Neuronal stem cell (in vitro differentiated cells): ENCODE data around the gene GRID1.
A peak's percentile ranks its signal among the peaks of the same experiment; 100 is the strongest.

Experiments
- DNase-seq: peaks from one replicate; pipeline ENCODE4 v3.0.0-alpha.2; 2013; ENCODE audit warnings: low spot score
- H2AFZ ChIP-seq: one replicate; pipeline ENCODE4 v1.6.1; 2013; ENCODE audit warnings: mild to moderate bottlenecking, low read length, inconsistent platforms
- H2AK5ac ChIP-seq: 2 replicates; pipeline ENCODE4 v1.6.1; 2013; ENCODE audit warnings: low read depth, mild to moderate bottlenecking, inconsistent platforms, low read length, moderate library complexity, mixed read lengths
- H2BK120ac ChIP-seq: 2 replicates; pipeline ENCODE4 v1.6.1; 2013; ENCODE audit warnings: low read depth, mild to moderate bottlenecking, inconsistent platforms, low read length, moderate library complexity, mixed read lengths
- H2BK12ac ChIP-seq: one replicate; pipeline ENCODE4 v1.6.1; 2013; ENCODE audit warnings: low read length, inconsistent platforms
- H2BK15ac ChIP-seq: 2 replicates; pipeline ENCODE4 v1.6.1; 2013; ENCODE audit warnings: mild to moderate bottlenecking, low read length, inconsistent platforms, mixed read lengths
- H2BK5ac ChIP-seq: one replicate; pipeline ENCODE4 v1.6.1; 2013; ENCODE audit warnings: inconsistent platforms, mild to moderate bottlenecking, low read length, moderate library complexity
- H3K14ac ChIP-seq: one replicate; pipeline ENCODE4 v1.6.1; 2013; ENCODE audit warnings: low read length, inconsistent platforms
- H3K18ac ChIP-seq: 2 replicates; pipeline ENCODE4 v1.6.1; 2013; ENCODE audit warnings: low read length, inconsistent platforms
- H3K23ac ChIP-seq: 2 replicates; pipeline ENCODE4 v1.6.1; 2013; ENCODE audit warnings: low read depth, mild to moderate bottlenecking, mixed read lengths, low read length, inconsistent platforms; ENCODE audit not compliant: poor library complexity
- H3K27ac ChIP-seq: replicated peaks from 3 replicates; pipeline ENCODE4 v1.5.1; 2013; ENCODE audit warnings: low read length, inconsistent platforms
- H3K27me3 ChIP-seq, 3 experiments: 2 replicates each; pipeline ENCODE4 v1.6.1; 2013; ENCODE audit warnings: low read length in 3 of 3, mild to moderate bottlenecking in 2 of 3, inconsistent platforms in 1 of 3, low read depth in 1 of 3, mixed read lengths in 1 of 3, moderate library complexity in 1 of 3; ENCODE audit not compliant: control insufficient read depth in 3 of 3, insufficient read depth in 3 of 3
- H3K36me3 ChIP-seq, 2 donors: replicated peaks in 1 of 2; 2 replicates each; pipeline ENCODE4 v1.6.1; 2013; ENCODE audit warnings: low read length in 2 of 2; ENCODE audit not compliant: control insufficient read depth in 2 of 2, insufficient read depth in 2 of 2
- H3K4ac ChIP-seq: 2 replicates; pipeline ENCODE4 v1.6.1; 2013; ENCODE audit warnings: inconsistent platforms, mild to moderate bottlenecking, low read length, moderate library complexity
- H3K4me1 ChIP-seq, 2 donors: 1 replicate in 1 of 2; 2 replicates in 1 of 2; pipeline ENCODE4 v1.6.1; 2013; ENCODE audit warnings: low read length in 2 of 2, low read depth in 1 of 2; ENCODE audit not compliant: control insufficient read depth in 2 of 2, insufficient read depth in 1 of 2
- H3K4me2 ChIP-seq: one replicate; pipeline ENCODE4 v1.6.1; 2013; ENCODE audit warnings: mild to moderate bottlenecking, low read length, inconsistent platforms; ENCODE audit not compliant: insufficient read depth, poor library complexity, severe bottlenecking
- H3K4me3 ChIP-seq, 2 donors: 2 replicates each; pipeline ENCODE4 v1.5.1; 2013; ENCODE audit warnings: low read length in 2 of 2, mild to moderate bottlenecking in 2 of 2, inconsistent platforms in 1 of 2, moderate library complexity in 1 of 2
- H3K79me1 ChIP-seq: one replicate; pipeline ENCODE4 v1.6.1; 2013; ENCODE audit warnings: low read depth, mild to moderate bottlenecking, inconsistent platforms, low read length, moderate library complexity
- H3K9ac ChIP-seq: one replicate; pipeline ENCODE4 v1.6.1; 2013; ENCODE audit warnings: mild to moderate bottlenecking, low read depth, low read length, inconsistent platforms; ENCODE audit not compliant: poor library complexity
- H3K9me3 ChIP-seq, 2 donors: replicated peaks in 1 of 2; 2 replicates each; pipeline versions ENCODE3 to v1.6.1; 2013; ENCODE audit warnings: low read length in 2 of 2, mild to moderate bottlenecking in 2 of 2, inconsistent platforms in 1 of 2, low read depth in 1 of 2, mixed read lengths in 1 of 2, moderate library complexity in 1 of 2; ENCODE audit not compliant: control insufficient read depth in 2 of 2, insufficient read depth in 1 of 2
- H4K8ac ChIP-seq: one replicate; pipeline ENCODE4 v1.6.1; 2013; ENCODE audit warnings: low read depth, mild to moderate bottlenecking, inconsistent platforms, low read length, moderate library complexity
- H4K91ac ChIP-seq: one replicate; pipeline ENCODE4 v1.6.1; 2013; ENCODE audit warnings: low read length, low read depth, mild to moderate bottlenecking, inconsistent platforms; ENCODE audit not compliant: poor library complexity
- WGBS, 2 donors: extraction: QIAGEN DNeasy Blood & Tissue Kit; methylation state at CpG; one replicate each; pipeline ENCODE4 v1.1.7; 2013; ENCODE audit warnings: missing lambda C conversion rate in 2 of 2, mixed read lengths in 1 of 2; ENCODE audit not compliant: insufficient read length in 2 of 2, insufficient replicate concordance in 1 of 2; ENCODE audit errors: extremely low coverage in 2 of 2; 5-methylcytosine and 5-hydroxymethylcytosine counted together

GRID1 gene

DNA sequence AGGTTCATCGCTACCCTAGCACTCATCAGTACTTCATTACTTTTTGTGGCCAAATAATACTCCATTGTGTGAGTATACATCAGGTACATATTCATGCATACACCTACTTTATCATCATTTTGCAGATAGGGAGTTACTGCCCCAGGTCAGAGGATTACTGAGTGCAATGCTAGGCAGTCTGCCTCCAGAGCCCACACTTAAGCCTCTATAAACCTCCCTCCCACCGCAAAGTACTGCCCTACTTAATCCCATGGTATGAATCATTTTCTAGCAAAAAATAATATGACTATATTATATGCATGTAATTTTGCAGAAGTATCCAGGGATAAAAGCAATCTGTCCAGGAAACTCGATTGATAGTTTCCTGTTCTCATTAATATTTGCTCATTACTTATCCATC is 194.3 kb downstream of the GRID1 start:
- Histone ChIP-seq H4K8ac (no peak overlapping the region), H3K27ac (no peak overlapping the region), H3K36me3 (no peaks in the 10 kb centered on the region), H2BK120ac (no peak overlapping the region), H3K27me3 (no peaks in the 10 kb centered on the region), H3K79me1 (no peaks in the 10 kb centered on the region), H3K18ac (no peak overlapping the region), H3K4me1 (peaks cover 0 to 5% of the 10 kb centered on the region in 2 donors), H2AFZ (no peak overlapping the region), H3K23ac (no peak overlapping the region), H2AK5ac (no peak overlapping the region), H3K4me2 (no peak overlapping the region), H3K9ac (no peak overlapping the region), H4K91ac (no peak overlapping the region), H3K14ac (no peak overlapping the region), H3K4ac (no peak overlapping the region), H2BK15ac (no peak overlapping the region), H3K4me3 (no peak overlapping the region), H3K9me3 (no peaks in the 10 kb centered on the region), H2BK12ac (no peak overlapping the region), H2BK5ac (no peak overlapping the region)
- WGBS, 2 donors: no CpG with 5 or more reads among the region's 3 CpGs
- DNase-seq: no peak

- Histone ChIP-seq H3K4me1 (peaks cover 0 to 5% of the 10 kb centered on the region in 2 donors), H2AFZ (no peak overlapping the region), H3K4me2 (no peak overlapping the region), H3K18ac (peak overlapping the region; percentile 32), H3K36me3 (no peaks in the 10 kb centered on the region), H3K4me3 (no peak overlapping the region), H2AK5ac (no peak overlapping the region), H3K27ac (no peak overlapping the region), H3K9me3 (no peaks in the 10 kb centered on the region), H2BK12ac (no peak overlapping the region), H3K79me1 (no peaks in the 10 kb centered on the region), H3K14ac (no peak overlapping the region), H3K27me3 (no peaks in the 10 kb centered on the region), H4K91ac (no peak overlapping the region), H3K4ac (no peak overlapping the region), H3K23ac (no peak overlapping the region), H2BK5ac (no peak overlapping the region), H2BK120ac (no peak overlapping the region), H2BK15ac (no peak overlapping the region), H4K8ac (no peak overlapping the region), H3K9ac (no peak overlapping the region)
- WGBS, 2 donors: no CpG with 5 or more reads among the region's 15 CpGs
- no peak for DNase-seq
These were observed 196.1 kb downstream of the GRID1 start for GRCh38 chr10:86170255-86171108.

GRCh38 chr10:86169506-86170254 is 196.9 kb downstream of the GRID1 start:
- Histone ChIP-seq H3K27ac (no peak overlapping the region), H4K91ac (no peak overlapping the region), H3K4ac (no peak overlapping the region), H3K23ac (no peak overlapping the region), H3K14ac (no peak overlapping the region), H3K4me1 (peaks cover 0 to 5% of the 10 kb centered on the region in 2 donors), H2BK120ac (no peak overlapping the region), H3K18ac (peak overlapping the region; percentile 32), H3K9ac (no peak overlapping the region), H3K36me3 (no peaks in the 10 kb centered on the region), H3K79me1 (no peaks in the 10 kb centered on the region), H3K9me3 (no peaks in the 10 kb centered on the region), H3K27me3 (no peaks in the 10 kb centered on the region), H2BK12ac (no peak overlapping the region), H2BK5ac (no peak overlapping the region), H3K4me2 (no peak overlapping the region), H2AK5ac (no peak overlapping the region), H4K8ac (no peak overlapping the region), H2AFZ (no peak overlapping the region), H2BK15ac (peak overlapping the region; percentile 30), H3K4me3 (no peak overlapping the region)
- no CpG with 5 or more reads among the region's 10 CpGs for WGBS, 2 donors
- DNase-seq: no peak

- no peaks in the 10 kb centered on the region for H3K79me1 ChIP-seq
- H2AFZ ChIP-seq: no peak overlapping the region
- WGBS, 2 donors: no CpG with 5 or more reads among the region's 4 CpGs
- no peak overlapping the region for H3K23ac ChIP-seq
- H2BK15ac ChIP-seq: no peak overlapping the region
- no peaks in the 10 kb centered on the region for H3K27me3 ChIP-seq
- no peaks in the 10 kb centered on the region for H3K36me3 ChIP-seq
- H3K18ac ChIP-seq: peak overlapping the region; percentile 33
- H2BK5ac ChIP-seq: no peak overlapping the region
- no peak overlapping the region for H2BK120ac ChIP-seq
- no peak overlapping the region for H4K8ac ChIP-seq
- H3K14ac ChIP-seq: no peak overlapping the region
- no peak overlapping the region for H3K9ac ChIP-seq
- peak overlapping the region; percentile 16 for H2AK5ac ChIP-seq
- no peaks in the 10 kb centered on the region for H3K9me3 ChIP-seq
- H3K27ac ChIP-seq: no peak overlapping the region
- no peak for DNase-seq
- H4K91ac ChIP-seq: no peak overlapping the region
- peaks cover 0 to 5% of the 10 kb centered on the region in 2 donors for H3K4me1 ChIP-seq
- H3K4me2 ChIP-seq: no peak overlapping the region
- H3K4ac ChIP-seq: no peak overlapping the region
- no peak overlapping the region for H2BK12ac ChIP-seq
- no peak overlapping the region for H3K4me3 ChIP-seq
These were observed 197.5 kb downstream of the GRID1 start for GRCh38 chr10:86169066-86169465.
